DMS79 (cell line): ENCODE measurements around the gene TUBGCP6.

ENCODE experiments used
- DNase-seq: peaks from one replicate; lab custom pipeline; 2025; lab: John Stamatoyannopoulos, UW

Gene TUBGCP6

DNA sequence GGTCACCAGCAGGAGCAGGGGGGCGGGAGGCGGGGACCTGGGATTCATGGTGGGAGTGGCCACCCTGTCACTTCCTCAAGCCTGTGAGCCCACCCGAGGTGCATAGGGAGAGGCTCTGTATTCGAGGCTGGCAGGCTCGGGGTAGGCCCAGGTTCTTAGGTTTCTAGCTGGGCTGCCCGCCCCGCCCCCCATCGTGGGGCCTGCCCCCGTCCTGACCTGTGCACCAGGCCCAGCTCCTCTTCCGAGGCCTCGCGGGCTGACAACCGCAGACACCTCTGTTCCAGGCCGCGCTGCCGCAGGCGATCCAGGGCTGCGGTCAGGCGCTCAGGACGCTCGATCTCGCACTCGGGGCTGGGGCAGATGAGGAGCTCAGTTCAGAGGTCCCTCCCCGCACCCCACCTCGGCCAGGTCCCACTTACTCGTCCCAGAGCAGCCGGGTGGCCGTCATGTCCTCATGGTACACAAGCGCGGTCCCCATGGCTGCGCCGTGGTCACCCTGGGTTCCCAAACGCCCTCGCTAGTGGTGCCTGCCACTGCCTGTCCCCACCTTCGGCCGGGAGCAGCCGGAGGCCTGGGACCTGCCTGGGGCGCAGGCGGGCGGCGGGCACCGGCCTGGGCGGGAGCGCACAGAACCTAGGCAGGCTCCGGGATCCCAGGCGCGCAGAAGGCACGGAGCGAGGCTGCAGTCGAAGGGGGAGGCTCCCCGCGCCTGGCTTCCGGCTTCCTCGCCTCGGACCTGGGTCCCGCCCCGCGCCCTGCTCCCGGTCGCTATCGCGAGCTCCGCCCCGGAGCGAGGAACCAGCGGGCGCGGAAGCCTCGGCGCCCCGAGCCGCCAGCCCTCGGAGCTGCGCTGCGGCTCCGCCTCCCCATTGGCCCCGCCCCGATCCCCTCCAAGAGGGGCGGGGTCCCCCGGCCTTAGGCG lies 6.0 kb upstream of the TUBGCP6 start, which contains the start of gene HDAC10:
HDAC10 (minus strand) TSS at position 711 of the 922 bp plus-strand sequence; CDS start at position 478, 233 bp downstream.
- DNase-seq, result no peak

DNA sequence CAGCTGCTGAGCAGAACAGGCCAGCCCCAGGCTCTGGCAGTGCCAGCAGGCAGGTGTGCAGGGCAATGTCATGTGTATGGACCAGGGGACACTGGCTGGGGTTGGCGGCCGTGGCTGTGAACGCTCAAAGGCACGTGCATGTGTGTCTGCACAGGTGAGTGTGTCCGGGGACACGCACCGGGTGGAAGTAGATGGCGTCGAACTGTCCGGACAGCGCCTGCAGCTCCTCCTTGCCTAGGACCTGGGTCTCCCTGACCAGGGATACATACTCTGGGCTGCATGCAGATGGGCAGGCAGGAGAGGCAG lies 5.4 kb upstream of the TUBGCP6 start:
- DNase-seq, result no peak

DNA sequence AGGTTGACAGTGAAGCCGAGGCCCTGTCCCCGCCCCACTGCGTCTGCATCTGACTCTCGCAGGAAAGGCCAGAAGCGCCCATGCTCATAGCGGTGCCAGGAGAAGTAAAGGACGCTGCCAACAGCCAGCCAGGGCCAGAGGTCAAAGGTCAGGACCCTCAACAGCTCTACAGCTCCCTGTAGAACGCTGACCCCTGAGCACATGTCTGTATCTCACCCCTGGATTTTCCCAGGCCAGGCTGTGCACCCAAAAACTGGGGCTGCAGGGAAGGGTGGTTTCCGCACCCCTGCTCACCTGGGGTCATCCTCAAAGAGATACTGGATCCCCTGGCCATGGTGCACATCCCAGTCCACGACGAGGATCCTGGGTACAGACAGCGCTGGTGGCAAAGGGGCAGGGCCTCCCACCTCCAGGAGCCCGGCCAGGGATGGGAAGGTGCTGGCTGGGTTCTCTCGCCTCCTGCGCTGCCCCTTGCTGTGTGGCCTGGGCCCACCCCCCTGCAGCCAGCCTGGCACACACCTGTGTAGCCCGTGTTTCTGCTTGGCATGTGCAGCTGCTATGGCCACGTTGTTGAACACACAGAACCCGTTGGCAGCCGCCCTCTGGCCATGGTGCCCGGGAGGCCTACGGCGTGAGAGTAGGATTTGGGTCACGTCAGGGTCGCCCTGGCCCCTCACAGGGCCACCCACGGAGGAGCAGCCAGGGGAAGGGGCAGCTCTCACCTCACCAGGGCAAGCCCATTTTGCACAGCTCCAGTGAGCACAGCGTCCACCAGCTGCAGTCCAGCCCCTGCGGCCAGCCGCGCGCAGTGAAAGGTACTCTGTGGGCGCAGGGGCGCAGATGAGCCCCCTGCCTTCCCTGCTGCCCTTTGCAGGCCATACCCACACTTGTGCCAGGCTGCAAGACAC lies 4.8 kb upstream of the TUBGCP6 start:
- DNase-seq, result no peak

DNA sequence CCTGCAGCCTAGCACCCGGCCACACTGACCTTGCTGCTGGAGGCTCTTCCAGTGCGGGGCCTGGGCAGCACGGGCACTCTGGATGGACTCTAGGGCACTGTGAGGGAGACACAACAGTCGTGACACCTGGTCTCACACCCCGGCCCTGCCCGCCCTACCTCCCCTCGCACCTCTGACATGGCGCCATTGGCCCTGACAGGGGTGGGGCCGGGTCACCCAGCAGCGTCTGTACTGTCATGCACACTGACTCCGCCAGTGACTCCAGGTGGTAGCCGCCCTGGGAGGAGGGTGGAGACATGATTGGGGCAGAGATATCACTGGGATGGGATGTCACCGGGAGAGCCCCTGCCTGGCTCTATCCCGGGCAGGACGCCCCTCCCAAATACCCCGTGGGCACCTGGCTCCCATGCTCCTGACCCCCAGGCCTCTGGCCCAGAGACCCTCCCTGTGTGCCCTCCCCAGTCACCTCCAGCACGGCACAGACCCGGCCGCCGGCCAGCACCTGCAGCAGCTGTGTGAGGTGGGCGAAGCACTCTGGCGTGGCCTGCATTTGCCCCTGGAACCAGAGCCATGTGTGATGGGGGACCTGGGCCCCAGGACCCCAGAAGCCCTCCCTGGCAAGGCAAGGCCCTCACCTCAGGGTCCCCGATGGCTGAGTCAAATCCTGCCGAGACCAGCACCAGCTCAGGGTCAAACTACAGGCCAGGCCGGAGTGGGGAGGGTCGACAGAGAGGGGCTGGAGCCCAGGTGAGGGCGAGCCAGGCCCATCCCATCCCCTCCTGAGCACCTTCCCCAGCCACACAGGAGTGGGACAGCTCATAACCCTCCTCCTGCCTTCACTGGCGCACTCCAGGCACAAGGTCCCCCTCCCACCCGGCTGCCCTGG lies 3.6 kb upstream of the TUBGCP6 start:
- DNase-seq, result no peak

GRCh38 chr22:50247748-50248147 lies 2.9 kb upstream of the TUBGCP6 start:
- DNase-seq, result no peak

DNA sequence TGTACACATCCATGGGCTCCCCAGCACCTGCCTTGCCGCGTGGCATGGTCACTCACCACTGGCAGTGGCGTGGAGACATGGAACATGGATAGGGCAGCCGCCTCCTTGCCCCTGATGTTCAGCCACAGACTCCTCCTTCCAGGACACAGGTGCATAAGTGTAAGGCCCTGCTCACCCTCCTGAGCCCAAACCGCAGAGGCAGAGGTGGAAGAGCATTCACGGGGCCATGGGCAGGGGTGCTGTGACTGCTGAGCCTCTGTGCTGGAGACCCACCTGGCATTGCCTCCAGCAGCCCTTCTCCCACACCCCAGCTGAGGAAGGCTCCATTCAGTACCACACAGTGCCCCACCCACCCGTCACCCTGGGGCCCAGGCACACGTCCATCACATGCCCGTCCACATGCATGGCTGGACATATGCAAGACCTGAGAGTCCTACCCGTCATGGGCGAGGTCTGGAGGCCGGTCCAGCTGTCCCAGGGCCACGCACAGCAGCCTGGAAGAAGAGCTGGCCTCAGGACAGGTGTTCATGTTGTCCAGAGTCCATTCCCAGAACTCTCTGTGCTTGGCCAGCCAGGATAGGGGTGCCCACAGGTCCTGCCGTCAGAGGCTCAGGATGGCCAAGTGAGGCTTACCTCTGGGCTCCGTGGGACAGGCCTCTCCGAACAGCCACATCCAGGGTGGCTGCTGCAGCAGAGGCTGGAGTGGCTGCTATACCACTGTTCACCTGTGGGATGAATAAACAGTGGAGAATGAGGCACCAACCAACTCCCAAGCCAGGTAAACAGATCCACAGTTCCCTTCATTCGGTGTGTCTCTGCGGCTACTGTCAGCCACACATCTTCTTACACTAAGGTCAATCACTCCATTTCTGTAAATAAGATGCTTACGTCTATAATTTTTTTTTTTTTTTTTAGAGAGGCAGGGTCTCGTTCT lies 1.7 kb upstream of the TUBGCP6 start:
- no peak for DNase-seq

DNA sequence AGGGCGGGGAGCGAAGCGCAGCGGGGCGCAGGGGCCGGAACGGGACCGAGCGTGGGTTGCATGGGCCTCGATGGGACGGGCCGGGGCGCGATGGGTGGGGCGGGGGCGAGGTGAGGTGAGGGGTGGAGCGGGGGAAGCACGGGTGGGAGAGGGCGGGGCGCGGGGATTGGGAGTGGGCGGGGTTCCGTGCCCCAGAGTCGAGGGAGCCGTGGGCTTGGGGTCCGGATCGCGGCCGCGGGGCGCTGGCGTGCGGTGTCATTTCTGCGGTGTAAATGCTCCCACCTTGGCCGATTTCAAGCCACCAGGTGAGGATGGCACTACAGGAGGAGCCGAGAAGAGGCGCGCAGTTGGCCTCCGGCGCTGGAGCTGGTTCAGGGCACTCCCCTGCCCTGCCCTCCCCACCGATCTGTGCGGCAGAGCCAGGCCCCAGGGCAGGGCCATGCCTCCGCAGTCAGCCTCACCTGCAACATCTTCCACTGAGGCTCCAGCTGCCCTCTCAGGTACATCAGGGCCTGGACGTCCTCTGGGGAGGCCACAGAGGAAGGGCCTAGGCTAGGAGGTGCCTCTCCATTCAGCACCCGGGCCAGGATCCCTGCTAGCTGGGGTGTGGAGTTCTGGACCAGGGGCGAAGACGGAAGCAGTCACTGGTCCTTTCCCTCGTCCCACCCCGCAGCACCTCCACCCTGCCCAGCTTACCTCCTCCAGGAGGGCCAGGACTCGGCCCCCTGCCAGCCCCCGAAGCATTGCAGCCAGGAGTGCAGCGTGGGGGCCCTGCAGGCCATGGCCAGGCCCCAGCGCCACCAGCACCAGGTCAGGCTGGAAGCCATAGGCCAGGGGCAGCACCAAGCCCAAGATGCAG lies 620 bp upstream of the TUBGCP6 start:
- DNase-seq, result no peak

GRCh38 chr22:50243685-50244419 lies 971 bp downstream of the TUBGCP6 start:
- DNase-seq, result no peak

DNA sequence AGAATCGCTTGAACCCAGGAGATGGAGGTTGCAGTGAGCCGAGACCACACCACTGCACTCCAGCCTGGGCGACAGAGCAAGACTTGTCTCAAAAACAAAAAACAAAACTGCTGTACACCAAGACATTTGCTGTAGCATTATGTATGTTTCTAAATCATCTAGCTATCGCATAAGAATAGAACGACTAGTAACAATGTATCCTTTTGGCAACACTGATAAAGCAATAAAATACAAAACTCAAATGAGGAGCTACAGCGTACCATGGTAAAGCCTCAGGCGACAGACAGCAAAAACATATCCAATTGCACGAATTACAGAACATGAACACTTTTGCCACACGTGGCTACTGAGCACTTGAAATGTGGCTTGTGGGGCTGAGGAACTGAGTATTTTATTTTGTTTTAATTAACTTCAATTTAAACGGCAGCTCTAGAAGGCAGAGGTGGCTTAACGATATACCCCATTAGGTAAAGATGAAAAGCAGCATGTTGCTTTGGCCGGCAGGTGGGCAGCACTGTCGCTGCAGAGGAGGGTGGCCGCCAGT lies 2.3 kb downstream of the TUBGCP6 start:
- no peak for DNase-seq

DNA sequence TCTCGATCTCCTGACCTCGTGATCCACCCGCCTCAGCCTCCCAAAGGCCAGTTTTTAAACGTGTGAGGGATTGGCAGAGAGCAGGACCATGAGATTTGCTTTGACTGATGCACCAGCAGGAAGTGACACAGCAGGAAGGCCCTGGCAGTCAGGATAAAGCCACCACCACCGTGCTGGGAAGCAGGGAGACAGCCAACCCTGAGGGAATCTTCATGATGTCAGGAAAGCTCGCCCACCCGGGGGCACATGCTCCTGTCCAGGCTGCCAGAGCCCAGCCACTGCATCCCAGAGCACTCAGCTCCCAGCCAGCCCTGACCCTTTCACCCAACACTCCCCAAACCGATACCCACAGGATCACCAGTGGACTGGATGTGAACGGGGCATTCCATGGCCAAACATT lies 6.1 kb downstream of the TUBGCP6 start:
- DNase-seq, result no peak

- no peak for DNase-seq
Measured at GRCh38 chr22:50236731-50237409, 8.0 kb downstream of the TUBGCP6 start.

- no peak for DNase-seq
Measured at GRCh38 chr22:50233223-50233622, 11.6 kb downstream of the TUBGCP6 start.

DNA sequence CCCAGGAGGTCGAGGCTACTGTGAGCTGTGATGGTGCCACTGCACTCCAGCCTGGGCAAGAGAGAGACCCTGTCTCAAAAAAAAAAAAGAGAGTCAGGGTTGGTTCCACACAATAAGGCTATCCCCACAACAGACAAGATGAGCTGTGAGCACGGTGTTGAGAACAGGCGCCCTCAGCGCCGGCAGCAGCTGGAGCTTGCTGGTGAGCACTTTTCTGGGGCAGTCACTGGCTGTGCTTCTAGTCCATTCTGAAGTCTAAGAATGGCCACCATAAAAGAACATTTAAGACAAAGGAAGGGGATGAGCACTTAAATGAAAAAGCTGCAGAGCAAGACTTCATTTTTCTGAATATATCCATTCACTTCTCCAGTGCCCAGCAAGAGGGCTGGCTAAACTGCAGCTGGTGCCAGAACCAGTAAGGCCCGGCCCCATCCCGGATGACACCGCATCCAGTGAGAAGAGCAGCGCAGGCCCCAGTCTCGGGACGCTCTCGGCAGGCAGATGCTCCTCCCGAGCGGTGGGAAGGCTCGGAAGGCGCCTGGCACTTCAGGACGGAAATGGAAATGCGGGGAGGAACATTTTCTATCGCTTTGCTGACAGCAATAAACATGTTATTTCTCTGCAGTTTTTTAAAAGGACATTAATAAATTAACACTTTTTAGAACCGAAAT lies 12.2 kb downstream of the TUBGCP6 start:
- no peak for DNase-seq

- DNase-seq, result no peak
Measured at GRCh38 chr22:50229370-50229769, 15.5 kb downstream of the TUBGCP6 start.

GRCh38 chr22:50228366-50228765 lies 16.5 kb downstream of the TUBGCP6 start:
- no peak for DNase-seq

- DNase-seq, result no peak
Measured at GRCh38 chr22:50227579-50228215, 17.1 kb downstream of the TUBGCP6 start.

- DNase-seq, result no peak
Measured at GRCh38 chr22:50226875-50227165, 18.0 kb downstream of the TUBGCP6 start.
